ENCODE results near the gene AKNA.

AKNA gene

GRCh38 chr9:114392749-114393112 lies 4.9 kb upstream of the AKNA start:
- DNase-seq (ENCODE audit: insufficient read length) (no peak), FAIRE-seq (no peak)
- no peak for TF ChIP-seq TAF1 (IDR thresholded peaks at IDR 0.05; ENCODE audit: borderline replicate concordance, low read depth, low read length)
- no peak for TF ChIP-seq POLR2AphosphoS5 (IDR thresholded peaks at IDR 0.05; ENCODE audit: low read depth, low read length)
- TF ChIP-seq POLR2A (IDR thresholded peaks at IDR 0.05; ENCODE audit: low read depth, low read length): no peak

GRCh38 chr9:114390952-114391351 lies 3.2 kb upstream of the AKNA start:
- FAIRE-seq: peak; percentile 57
- DNase-seq (ENCODE audit: insufficient read length): no peak
- no peak for TF ChIP-seq POLR2AphosphoS5 (IDR thresholded peaks at IDR 0.05; ENCODE audit: low read depth, low read length)
- no peak for TF ChIP-seq TAF1 (IDR thresholded peaks at IDR 0.05; ENCODE audit: borderline replicate concordance, low read depth, low read length)
- TF ChIP-seq POLR2A (IDR thresholded peaks at IDR 0.05; ENCODE audit: low read depth, low read length): no peak

GRCh38 chr9:114389612-114390368 lies 2.0 kb upstream of the AKNA start:
- no peak for DNase-seq (ENCODE audit: insufficient read length)
- TF ChIP-seq POLR2AphosphoS5 (IDR thresholded peaks at IDR 0.05; ENCODE audit: low read depth, low read length) (no peak), TAF1 (IDR thresholded peaks at IDR 0.05; ENCODE audit: borderline replicate concordance, low read depth, low read length) (no peak), POLR2A (IDR thresholded peaks at IDR 0.05; ENCODE audit: low read depth, low read length) (0 out of 2 replicates have a peak, but pooled peaks have one; percentile 17)
- peak; percentile 84 for FAIRE-seq

DNA sequence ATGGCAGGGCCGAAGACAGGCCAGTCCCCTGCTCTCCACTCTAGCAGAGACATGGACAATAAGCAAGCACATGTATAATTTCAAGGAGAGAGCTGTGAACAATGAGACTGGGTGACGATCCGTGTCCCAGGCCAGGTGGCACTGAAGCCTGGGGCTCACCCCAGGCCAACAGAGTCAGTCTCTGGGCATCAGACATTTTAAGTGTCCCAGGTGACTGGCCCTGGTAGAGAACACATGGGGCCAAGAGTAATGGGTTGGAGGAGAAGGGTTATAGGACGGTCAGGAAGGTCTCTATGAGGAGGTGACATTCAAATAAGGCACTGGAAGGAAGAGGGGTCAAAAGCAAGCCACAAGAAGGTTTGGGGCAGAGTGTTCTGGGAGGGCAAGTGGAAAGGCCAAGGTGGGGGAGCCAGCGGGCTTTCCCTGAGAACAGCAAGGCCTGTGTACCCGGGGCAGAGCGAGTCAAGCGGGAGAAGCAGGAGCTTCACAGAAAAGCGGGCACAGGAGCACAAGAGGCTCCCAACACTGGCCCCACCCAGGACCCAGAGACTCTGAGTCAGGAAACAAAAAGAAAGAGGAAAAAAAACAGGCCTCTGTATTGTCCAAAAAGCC lies 1.1 kb upstream of the AKNA start:
- DNase-seq (ENCODE audit: insufficient read length) (no peak), FAIRE-seq (peak; percentile 76)
- TF ChIP-seq TAF1 (IDR thresholded peaks at IDR 0.05; ENCODE audit: borderline replicate concordance, low read depth, low read length) (no peak), POLR2AphosphoS5 (IDR thresholded peaks at IDR 0.05; ENCODE audit: low read depth, low read length) (no peak), POLR2A (IDR thresholded peaks at IDR 0.05; ENCODE audit: low read depth, low read length) (no peak)

- FAIRE-seq: peak; percentile 40
- no peak for TF ChIP-seq TAF1 (IDR thresholded peaks at IDR 0.05; ENCODE audit: borderline replicate concordance, low read depth, low read length)
- TF ChIP-seq POLR2AphosphoS5 (IDR thresholded peaks at IDR 0.05; ENCODE audit: low read depth, low read length): no peak
- no peak for TF ChIP-seq POLR2A (IDR thresholded peaks at IDR 0.05; ENCODE audit: low read depth, low read length)
Measured at GRCh38 chr9:114388357-114388682, 538 bp upstream of the AKNA start.

GRCh38 chr9:114386886-114387679 lies 699 bp downstream of the AKNA start:
- no peak for DNase-seq (ENCODE audit: insufficient read length)
- FAIRE-seq: peak; percentile 93
- TF ChIP-seq POLR2A (IDR thresholded peaks at IDR 0.05; ENCODE audit: low read depth, low read length) (no peak), POLR2AphosphoS5 (IDR thresholded peaks at IDR 0.05; ENCODE audit: low read depth, low read length) (peak; percentile 13), TAF1 (IDR thresholded peaks at IDR 0.05; ENCODE audit: borderline replicate concordance, low read depth, low read length) (no peak)

More at GRCh38 chr9:114388357-114388682, 538 bp upstream of the AKNA start:
- no peak for DNase-seq (ENCODE audit: insufficient read length)

- FAIRE-seq (no peak), DNase-seq (ENCODE audit: insufficient read length) (no peak)
- peak; percentile 60 for TF ChIP-seq POLR2AphosphoS5 (IDR thresholded peaks at IDR 0.05; ENCODE audit: low read depth, low read length)
- TF ChIP-seq TAF1 (IDR thresholded peaks at IDR 0.05; ENCODE audit: borderline replicate concordance, low read depth, low read length): 0 out of 2 replicates have a peak, but pooled peaks have one; percentile 14
- peak; percentile 54; the same call in 1 of the 2 replicates for TF ChIP-seq POLR2A (IDR thresholded peaks at IDR 0.05; ENCODE audit: low read depth, low read length)
Measured at GRCh38 chr9:114386361-114386885, 1.4 kb downstream of the AKNA start.

GRCh38 chr9:114385397-114386181 lies 2.2 kb downstream of the AKNA start:
- peak; percentile 100 for FAIRE-seq
- TF ChIP-seq POLR2A (IDR thresholded peaks at IDR 0.05; ENCODE audit: low read depth, low read length): peak; percentile 76; the same call in 1 of the 2 replicates
- no peak for TF ChIP-seq TAF1 (IDR thresholded peaks at IDR 0.05; ENCODE audit: borderline replicate concordance, low read depth, low read length)
- peak; percentile 87 for TF ChIP-seq POLR2AphosphoS5 (IDR thresholded peaks at IDR 0.05; ENCODE audit: low read depth, low read length)
- no peak for DNase-seq (ENCODE audit: insufficient read length)

- FAIRE-seq (peak; percentile 67), DNase-seq (ENCODE audit: insufficient read length) (no peak)
- TF ChIP-seq POLR2A (IDR thresholded peaks at IDR 0.05; ENCODE audit: low read depth, low read length): no peak; the same call in 1 of the 2 replicates
- TF ChIP-seq POLR2AphosphoS5 (IDR thresholded peaks at IDR 0.05; ENCODE audit: low read depth, low read length): peak; percentile 12
Measured at GRCh38 chr9:114384836-114385396, 2.9 kb downstream of the AKNA start.

- FAIRE-seq (no peak), DNase-seq (ENCODE audit: insufficient read length) (no peak)
- TF ChIP-seq POLR2AphosphoS5 (IDR thresholded peaks at IDR 0.05; ENCODE audit: low read depth, low read length) (0 out of 2 replicates have a peak, but pooled peaks have one; percentile 3), POLR2A (IDR thresholded peaks at IDR 0.05; ENCODE audit: low read depth, low read length) (no peak)
Measured at GRCh38 chr9:114384341-114384740, 3.4 kb downstream of the AKNA start.
